ENCODE results near the gene LRMDA.

The LRMDA gene

DNA sequence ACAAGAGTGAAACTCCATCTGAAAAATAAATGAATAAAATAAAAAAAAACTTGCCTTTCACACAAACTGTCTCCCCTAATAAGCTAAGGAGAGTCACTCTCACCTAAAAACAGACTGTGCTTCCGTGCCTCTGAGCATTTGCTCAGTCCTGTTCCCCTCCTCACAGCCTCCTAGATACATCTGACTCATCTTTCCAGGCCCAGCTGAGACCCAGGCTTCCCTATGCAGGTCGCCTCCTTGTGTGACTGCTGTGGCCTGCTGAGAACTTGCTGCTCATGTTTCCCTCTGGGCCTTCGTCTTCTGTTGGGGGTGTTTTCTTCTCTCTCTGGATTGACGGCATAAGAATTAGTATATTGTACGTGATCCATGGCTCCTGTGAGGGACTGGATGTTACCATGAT lies 777.7 kb downstream of the LRMDA start:
- DNase-seq (ENCODE audit: low spot score), result no peak

DNA sequence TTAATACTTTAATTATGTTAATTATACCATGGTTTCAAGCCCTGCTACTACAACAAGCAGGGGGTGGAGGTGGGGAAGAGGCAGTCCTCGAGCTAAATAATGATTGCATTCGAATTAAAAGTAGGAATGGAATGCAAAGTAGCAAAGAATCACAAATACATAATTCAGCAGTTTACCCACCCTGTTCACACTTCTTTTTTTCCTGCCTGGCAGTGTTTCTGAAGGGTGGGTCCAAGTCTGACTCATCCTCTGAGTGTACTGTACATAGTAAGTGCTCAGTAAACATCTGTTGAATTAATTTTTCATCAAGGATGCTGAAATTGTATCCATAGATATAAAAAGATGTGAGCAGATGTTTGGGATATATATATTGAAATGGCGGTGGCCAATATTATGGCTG lies 778.8 kb downstream of the LRMDA start:
- DNase-seq (ENCODE audit: low spot score), result no peak

DNA sequence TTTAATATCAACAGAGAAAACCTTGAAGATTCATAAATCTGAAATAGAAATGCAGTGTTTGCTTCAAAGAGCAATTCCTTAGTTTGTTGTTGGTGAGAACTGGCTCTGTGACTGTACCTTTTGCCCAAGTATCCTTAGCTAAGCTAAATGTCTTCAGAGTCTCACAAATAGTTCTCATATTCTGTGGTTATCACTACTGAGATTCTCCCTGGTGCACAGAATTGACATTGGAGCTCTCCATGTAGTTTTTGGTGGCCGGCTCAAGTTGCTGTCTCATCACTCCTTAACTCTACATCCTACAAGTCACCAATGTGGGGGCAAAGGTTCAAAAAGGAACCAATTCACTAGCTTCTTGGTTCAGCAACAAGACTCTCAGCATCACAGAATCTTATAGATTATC lies 780.3 kb downstream of the LRMDA start:
- no peak for DNase-seq (ENCODE audit: low spot score)

DNA sequence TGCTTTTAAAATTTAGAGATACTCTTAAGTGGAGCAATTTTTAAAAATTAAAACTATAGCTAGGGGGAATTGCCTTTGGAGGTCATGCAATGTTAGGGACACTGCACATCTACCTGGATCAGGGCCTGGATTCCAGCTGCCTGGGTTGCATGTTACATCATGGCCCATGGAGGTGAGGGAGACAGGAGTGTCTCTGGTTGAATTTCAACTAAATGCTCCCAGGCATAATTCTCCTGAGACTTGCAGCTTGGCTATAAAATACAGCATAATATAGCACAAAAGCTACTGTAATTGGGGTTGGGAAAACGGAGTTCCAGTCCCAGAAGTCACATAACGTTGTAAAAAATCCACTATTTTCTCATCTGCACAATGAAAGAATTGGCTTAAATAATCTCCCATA lies 782.5 kb downstream of the LRMDA start:
- DNase-seq (ENCODE audit: low spot score), result no peak

DNA sequence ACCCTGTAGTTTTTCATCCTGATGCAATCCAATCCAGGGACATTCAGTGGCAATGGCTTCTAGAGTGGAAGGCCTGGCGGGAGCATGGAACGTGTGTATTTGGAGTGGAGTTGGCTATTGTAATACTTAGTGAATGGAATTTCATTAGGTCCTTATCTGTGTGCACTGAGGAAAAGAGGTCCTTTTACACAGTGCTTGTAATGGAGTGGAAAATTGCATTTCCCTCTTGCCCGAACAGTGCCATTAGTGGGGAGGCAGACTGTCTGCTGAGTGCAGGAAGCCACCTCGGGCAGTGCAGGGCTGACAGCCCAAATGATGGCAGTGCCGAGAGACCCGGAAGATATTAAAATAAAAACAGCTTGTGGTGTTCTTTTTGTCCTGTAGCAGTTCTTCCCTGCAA lies 786.6 kb downstream of the LRMDA start:
- DNase-seq (ENCODE audit: low spot score), result no peak

DNA sequence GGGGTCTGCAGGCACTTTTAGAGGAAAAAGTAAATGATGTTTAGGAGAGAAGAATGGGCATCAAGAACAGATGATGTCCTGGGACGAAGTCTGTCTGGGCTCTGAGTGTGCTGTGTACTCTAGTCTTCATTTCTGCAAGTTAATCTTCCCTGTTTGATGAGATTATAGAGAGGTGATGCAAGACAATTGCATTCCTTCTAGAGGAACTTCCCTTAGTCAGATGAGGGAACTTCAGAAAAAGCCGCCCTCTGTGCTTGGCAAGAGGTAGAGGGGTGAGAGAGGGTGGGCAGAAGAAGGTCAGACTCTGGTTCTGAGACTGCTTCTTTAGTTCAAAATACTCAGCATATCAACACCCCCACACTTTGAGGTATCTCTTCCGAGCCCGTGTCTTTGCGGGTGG lies 797.9 kb downstream of the LRMDA start:
- no peak for DNase-seq (ENCODE audit: low spot score)

DNA sequence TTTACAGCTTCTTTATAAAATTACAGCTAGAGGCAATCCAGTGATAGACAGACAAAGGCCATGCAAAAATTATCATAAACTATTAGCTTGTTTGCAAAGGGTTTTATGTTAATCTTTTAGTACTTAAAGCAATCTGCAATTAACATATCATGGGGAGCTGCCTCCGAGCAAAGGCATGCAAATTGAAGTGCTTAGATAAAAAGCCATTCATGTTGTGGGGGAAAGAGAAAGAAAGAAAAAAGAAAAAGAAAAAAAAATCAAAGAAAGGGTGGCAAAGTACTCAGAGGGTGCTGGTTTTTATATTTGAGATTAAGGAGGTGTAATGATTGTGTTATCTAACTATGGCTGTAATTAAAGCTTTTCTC lies 799.5 kb downstream of the LRMDA start:
- no peak for DNase-seq (ENCODE audit: low spot score)

DNA sequence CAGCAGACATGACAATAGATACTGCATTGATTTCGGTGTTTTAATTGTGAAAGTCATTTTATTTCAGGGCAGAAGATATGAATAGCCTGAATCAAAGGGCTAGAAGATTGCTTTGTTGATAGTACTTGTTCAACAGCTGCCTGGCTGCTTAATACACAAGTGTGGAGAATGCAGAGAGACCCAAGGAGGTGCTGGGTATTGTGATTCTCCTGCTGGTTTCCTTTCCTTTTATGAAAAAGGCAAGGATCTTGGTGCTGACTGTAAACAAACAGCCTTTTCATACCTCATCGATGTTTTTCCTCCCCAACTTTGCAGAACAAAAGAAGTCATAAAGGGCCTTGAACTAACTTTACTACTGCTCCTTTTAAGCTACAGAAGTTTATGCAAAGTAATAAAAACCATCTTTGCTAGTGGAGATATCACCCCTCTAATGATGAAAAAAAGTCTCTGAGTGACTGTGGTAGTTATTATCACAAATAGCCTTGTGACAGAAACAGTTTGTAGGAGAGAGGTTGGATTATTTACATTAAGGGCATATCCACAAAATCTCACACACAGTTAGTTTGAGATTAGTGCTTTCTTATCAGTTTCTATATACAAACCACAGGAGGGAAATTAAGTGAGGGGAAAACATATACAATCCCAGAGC lies 800.0 kb downstream of the LRMDA start:
- DNase-seq (ENCODE audit: low spot score), result no peak

DNA sequence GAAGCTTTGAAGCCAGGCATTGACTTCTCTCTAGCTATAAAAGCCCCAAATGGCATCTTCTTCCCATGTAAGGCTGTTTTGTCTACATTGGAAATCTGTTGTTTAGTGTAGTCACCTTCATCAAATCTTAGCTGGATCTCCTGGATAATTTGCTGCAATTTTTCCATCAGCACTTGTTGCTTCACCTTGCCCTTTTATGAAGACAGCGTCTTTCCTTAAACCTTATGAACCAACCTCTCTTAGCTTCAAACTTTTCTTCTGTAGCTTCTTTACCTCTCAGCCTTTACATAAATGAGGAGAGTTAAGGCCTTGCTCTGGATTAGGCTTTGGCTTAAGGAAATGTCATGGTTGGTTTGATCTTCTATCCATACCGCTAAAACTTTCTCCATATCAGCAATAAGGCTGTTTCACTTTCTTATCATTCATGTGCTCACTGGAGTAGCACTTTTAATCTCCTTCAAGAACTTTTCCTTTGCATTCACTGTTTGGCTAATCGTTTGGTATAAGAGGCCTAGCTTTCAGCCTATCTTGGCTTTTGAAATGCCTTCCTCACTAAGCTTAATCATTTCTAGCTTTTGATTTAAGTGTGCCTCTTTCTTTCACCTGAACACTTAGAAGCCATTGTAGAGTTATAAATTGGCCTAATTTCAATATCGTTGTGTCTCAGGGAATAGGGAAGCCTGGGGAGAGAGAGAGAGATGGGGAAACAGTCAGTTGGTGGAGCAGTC lies 803.2 kb downstream of the LRMDA start:
- no peak for DNase-seq (ENCODE audit: low spot score)

DNA sequence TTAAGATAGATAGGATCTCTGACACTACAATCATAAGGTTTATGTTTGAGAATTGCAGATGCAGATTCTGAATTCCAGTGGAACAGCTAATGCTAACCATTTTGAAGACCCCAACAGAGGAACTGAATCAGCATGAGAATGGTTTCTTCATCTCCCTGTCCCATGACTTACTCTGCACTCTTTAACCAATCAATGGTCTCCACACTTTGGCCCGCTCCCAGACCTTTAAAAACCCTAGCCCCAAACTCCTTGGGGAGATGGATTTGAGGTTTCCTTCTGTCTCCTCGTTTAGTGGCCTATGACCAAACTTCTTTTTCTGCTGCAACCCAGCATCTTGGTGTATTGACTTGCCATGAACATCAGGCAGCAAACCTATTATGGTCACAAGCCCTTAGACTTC lies 804.9 kb downstream of the LRMDA start:
- no peak for DNase-seq (ENCODE audit: low spot score)

DNA sequence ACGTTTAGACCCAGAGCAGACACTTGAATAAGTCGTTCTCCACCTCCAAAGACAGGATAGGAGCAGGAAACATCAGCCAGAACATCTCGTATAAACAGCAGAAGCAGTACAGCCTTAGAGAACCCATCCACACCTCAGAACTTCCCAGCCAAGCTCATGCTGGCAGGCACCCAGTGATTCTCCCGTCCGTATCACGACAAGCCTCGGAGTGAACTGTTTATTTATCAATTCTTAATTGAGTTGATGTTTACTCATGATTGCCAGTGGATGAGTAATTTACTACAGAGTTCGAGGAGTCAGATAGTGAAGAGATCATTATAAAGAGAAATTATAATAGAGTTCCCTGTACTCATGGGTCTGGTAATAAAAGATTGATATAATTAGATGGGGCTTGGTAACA lies 811.5 kb downstream of the LRMDA start:
- no peak for DNase-seq (ENCODE audit: low spot score)

DNA sequence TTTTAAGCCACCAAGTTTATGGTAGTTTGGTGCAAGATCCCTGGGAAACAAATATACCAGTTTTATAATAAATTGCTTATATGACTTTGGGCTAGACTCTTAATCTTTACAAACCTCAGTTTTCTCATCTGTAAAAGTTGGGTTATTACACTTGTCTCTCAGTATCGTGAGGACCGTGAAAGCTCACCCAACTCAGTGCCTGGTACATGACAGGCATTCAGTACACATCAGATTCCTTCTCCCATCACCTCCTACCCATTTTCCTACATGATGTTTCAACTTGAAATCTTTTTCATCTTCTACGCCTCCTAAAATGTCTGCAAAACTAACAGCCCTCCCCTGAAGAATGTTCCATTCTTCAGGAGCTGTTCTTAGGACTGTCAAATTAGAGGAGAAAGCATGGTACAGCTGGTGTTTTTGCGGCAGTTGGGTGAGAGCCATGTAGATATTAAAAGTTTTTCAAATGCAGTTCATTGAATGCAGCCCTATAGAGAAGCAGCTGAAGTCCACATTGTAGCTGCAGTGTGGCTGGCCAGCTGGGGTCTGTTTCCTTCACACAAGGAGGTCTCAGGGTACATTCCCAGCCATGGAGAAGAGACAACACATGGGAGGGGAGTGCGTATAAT lies 812.8 kb downstream of the LRMDA start:
- DNase-seq (ENCODE audit: low spot score), result no peak

DNA sequence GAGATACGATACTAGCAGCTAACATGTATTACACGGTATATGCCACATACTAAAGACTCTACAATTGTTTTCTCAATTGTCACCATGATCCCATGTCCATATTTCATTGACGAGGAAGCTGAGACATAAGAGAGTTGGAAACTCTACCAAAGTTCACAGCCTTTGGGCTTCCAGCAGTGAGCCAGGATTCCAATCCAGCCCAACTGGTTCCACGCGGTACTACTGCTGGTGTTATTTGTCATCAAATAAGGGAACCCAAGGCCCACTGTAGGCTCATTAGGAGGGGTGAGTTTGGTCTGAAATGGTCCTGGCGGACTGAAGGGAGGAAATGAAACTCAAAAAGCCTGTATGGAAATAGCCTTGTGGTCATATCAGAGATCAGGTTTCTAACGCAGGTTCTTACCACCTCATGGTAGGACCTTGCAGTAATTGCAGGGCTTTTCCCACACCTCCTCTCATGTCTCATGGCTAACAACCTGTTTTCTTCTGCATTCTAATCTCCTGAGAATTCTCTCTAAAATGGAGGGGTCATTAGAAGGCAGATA lies 814.6 kb downstream of the LRMDA start:
- DNase-seq (ENCODE audit: low spot score), result no peak

DNA sequence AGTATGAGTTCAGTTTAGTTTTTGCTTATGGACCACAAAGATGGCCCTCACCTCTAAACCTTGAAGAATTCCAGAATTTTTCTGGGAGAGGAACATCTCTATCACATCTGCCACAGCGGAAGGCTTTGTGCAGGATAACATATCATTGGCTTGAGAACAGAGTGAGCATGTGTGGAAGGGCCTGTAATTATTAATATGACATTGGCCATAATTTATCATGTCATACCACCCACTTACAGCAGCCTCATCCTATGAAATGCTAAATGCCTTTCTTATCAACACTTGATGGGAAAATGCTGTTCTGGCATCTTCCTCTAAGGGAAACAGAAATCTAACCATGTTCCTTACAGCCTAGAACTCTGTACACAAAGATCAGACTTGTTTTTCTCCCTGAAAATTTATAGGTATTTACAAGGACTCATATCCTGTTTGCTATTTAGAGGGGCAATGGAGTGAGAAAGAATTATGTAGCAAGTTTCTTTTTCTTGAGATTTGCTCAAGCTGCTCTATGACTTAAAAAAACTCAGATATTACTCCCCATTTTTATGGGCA lies 817.3 kb downstream of the LRMDA start:
- DNase-seq (ENCODE audit: low spot score), result no peak

DNA sequence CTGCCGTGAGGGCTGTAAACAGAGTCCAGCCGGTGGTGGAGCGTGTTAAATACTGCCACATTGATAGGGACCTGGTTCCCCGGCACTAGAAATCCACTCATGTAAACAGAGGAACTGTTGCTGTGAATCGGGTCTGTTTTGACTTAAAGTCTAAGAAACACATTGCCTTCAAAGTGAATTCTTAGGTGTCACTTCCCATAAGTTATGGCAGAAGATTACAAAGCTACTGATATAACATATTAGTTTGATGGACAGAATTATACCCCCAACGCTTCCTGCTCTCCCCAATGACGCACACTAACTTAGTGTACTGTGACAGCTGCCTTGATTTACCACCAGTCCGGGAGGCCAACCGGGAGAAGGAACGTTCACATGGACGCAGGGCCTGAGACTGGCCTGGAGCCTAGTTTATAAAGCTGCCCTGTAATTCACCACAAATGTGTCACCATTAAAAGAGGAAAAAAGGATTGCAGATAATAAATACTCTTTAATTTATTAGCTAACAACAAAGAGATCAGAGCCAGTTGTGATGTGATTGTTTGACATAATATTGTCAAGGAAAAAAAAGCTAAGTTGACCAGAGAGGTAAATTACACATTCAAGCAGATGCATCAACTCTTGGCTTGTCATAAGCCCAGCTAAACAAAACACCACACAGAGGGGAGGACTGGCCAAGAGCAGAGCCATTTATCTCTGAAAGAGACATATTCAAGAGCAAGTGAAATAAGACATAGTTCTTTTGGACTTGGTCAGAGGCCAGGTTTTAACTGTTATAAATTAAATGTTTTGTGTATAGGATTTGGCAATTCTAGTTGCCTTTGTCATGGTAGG lies 820.6 kb downstream of the LRMDA start:
- peak; percentile 84 for DNase-seq (ENCODE audit: low spot score)

DNA sequence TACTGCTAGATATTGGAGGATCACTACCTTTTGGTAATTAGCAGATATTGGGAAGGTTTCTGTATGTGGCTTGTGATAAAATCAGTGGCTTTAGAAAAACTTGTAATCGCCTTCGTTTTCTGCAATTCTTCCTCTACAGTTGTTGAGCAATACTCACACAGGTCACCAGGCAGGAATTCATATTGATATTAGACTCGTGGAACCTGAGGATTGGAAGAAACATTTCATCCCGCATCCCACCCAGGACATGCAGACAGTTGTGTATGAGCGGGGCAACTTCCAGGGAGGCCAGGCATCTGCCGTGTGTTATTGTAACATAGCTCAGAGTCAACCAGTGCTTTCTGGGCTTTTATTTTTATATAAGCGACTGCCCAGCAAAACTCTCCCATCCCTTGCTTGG lies 821.3 kb downstream of the LRMDA start:
- DNase-seq (ENCODE audit: low spot score), result no peak

DNA sequence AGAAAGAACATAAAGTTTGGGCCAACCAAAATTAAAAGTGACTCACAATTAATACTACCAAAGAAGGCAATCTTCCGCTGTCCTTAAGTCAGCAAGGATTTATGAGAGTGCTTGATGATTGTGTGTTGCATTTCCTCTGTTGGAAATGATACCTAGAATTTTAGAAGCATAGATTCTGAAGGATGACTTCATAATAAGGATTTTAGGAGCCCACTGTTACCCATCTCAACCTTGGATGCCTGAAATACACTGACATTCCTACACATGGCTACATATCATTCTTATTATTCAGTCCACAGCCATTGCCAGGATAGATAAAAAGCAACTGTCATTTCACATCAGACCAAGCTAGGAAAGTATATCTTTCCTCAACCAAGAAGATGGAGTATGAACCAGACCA lies 823.8 kb downstream of the LRMDA start:
- no peak for DNase-seq (ENCODE audit: low spot score)

DNA sequence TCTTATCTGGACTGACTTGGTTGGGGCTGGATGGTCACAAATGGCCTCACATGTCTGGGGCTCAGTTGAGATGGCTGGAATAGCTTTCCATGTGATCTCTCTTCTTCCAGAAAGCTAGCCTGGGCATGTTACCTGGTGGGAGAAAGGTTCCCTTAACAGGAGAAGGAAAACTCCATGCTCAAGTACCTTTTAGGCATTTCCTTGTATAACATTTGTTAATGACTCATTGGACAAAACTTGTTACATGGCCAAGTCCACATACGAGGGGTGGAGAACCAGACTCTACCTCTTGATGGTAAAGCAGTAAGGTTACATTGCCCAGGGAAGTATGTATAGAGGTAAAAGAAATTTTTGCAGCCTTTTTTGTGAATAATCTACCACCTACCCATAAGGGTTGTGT lies 826.4 kb downstream of the LRMDA start:
- no peak for DNase-seq (ENCODE audit: low spot score)

DNA sequence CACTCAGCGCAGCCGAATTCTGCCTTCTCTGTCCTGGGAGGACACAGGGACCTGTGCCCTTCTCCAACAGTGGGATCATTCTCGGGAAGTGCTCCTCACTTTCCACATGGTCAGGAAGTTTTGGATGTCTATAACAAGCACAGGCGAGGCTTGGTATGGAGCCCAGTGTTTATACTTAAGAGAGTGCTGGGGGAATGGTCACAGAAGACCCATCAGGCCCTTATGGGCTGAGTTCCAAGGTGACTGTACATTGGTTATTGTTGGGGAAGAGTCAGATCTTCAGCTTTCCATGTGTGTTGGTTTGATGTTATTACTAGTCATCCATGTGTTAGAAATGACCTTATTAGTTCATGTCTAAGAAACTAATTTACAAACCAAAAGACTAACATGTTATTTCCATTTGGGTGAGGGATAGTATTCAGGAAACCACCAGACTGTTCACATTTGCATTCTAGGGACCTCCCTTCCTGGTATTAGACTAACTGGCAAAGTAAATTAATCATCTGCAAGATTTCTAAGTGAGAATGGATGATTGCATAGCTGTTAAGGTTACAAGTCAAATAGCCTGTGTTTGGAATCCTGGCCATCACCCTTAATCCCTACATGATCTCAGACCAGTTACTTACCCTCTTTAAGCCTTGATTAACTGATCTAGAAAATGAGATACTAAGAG lies 834.2 kb downstream of the LRMDA start:
- DNase-seq (ENCODE audit: low spot score), result no peak

DNA sequence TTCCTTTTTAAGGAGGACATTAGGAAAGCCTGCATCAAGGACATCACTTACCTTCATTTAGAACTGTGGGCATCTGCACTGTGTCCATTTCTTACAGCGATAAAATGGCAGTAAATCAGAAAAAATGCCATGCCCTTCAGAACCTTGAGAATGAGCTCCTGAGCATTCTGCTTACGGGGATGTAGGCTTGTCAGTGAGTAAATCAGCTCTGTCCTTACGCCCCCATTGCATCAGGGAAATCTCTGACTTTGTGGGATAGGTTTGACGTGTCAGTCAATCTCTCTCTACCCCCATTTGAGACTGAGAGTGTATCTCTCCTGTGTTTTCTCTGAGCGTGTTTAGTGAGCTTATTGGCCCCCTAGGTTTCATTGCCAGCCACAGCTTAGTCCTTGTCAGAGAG lies 837.1 kb downstream of the LRMDA start:
- no peak for DNase-seq (ENCODE audit: low spot score)

DNA sequence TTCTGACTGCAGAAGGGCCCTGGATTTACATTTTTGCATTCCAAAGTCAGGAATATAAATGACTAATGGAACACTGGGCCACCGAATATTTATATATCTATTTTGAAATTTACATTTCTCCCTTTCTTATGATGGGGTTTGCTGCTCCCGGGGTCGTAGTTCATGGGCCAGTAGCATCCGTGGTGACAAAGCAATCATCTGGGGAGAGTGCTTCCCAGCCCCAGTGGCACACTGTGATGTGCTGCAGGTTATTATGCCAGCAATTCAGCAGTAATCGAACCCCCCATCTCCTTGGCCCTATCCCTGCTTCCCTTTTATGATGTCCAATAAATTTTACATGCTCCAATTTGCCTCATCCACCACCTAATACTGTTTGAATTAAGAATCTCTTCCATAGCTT lies 837.5 kb downstream of the LRMDA start:
- no peak for DNase-seq (ENCODE audit: low spot score)

DNA sequence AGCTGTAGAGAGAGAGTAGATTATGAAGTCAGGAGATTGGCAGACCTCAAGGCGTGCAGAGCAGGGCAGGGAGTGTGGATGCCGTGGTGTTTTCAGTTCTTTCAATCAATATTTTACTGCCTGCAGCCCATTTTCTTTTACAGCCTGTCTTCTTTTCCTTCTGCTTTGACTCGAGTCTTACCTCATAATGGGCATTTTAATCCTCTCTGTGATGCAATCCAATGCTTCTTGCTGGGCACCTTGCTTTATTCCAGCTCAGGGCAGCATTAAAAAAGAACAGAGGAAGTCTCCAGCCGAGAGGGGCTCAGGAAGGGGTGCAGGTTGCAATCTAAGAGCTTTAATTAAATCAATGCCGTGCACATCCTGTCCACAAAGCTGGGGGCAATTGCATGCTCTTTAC lies 839.0 kb downstream of the LRMDA start:
- DNase-seq (ENCODE audit: low spot score), result no peak
